ENCODE data around the gene ELK1. TPM values are rescaled to one million over a fixed set of nuclear protein-coding genes. Genes with fewer than 3 reads are reported as not detected.

Gene ELK1
- total and polyA plus RNA-seq, 2 of the 8 experiments (the other 6 are each of a cell fraction or from before 2014, with no cell fraction given): 31.9 to 42.2 TPM

- Histone ChIP-seq H4K91ac (replicated peaks; ENCODE audit: insufficient read length, low read length) (no peak overlapping the region), H4K20me1 (replicated peaks in 1 of 2; ENCODE audit: control insufficient read depth in 1 of 2, insufficient read depth in 2 of 2, low read length in 2 of 2) (peaks cover 0 to 1% of the 10 kb centered on the region in 2 experiments), H2BK12ac (ENCODE audit: low read depth, low read length) (no peak overlapping the region), H3K4me3 (ENCODE audit: extremely low read depth in 1 of 4, insufficient read depth in 2 of 4, low read depth in 3 of 4, low read length in 4 of 4) (peak overlapping the region; percentile 14 to 55 (median 22); a peak in 6 of 8 replicates), H4K8ac (ENCODE audit: extremely low read depth, insufficient read depth, low read length) (no peak overlapping the region), H2AFZ (ENCODE audit: low read length) (peak overlapping the region; percentile 85; the same call in 1 of the 2 replicates), H2BK120ac (replicated peaks; ENCODE audit: low read depth, low read length) (no peak overlapping the region), H3K9me3 (ENCODE audit: insufficient read depth in 2 of 2, low read depth in 1 of 2, low read length in 1 of 2) (no peaks in the 10 kb centered on the region), H4K5ac (ENCODE audit: insufficient read length, low read depth, low read length) (no peak overlapping the region), H2BK20ac (ENCODE audit: low read length) (no peak overlapping the region), H2BK15ac (ENCODE audit: low read length) (no peak overlapping the region), H3K4me1 (replicated peaks in 1 of 4; ENCODE audit: control insufficient read depth in 3 of 4, insufficient read depth in 4 of 4, low read length in 3 of 4) (peaks cover 3 to 7% (median 5%) of the 10 kb centered on the region in 4 experiments), H3K4me2 (ENCODE audit: insufficient read depth in 1 of 2, low read depth in 2 of 2, low read length in 2 of 2) (peak overlapping the region; percentile 59 to 63), H3K79me2 (ENCODE audit: control insufficient read depth in 1 of 2, insufficient read depth in 2 of 2, low read length in 2 of 2) (no peaks in the 10 kb centered on the region), H3K18ac (ENCODE audit: extremely low read depth, low read length) (no peak overlapping the region), H3K36me3 (ENCODE audit: control insufficient read depth in 2 of 4, insufficient read depth in 4 of 4, low read length in 3 of 4) (no peaks in the 10 kb centered on the region), H3K27ac (ENCODE audit: low read depth, low read length) (no peak overlapping the region), H3K14ac (ENCODE audit: insufficient read length) (no peak overlapping the region), H3K79me1 (ENCODE audit: low read depth, low read length) (no peaks in the 10 kb centered on the region), H2BK5ac (ENCODE audit: low read depth, low read length) (no peak overlapping the region), H3K56ac (replicated peaks; ENCODE audit: insufficient read length, low read depth, low read length) (no peak overlapping the region), H3K27me3 (replicated peaks in 1 of 4; ENCODE audit: control insufficient read depth in 3 of 4, extremely low read depth in 1 of 4, insufficient read depth in 3 of 4, low read length in 3 of 4) (no peaks in the 10 kb centered on the region), H3K23me2 (ENCODE audit: low read depth, low read length) (no peaks in the 10 kb centered on the region; the same call in 1 of the 2 replicates), H3K4ac (replicated peaks; ENCODE audit: insufficient read length, low read depth, low read length) (no peak overlapping the region), H3K9ac (replicated peaks in 1 of 4; ENCODE audit: extremely low read depth in 1 of 4, low read depth in 3 of 4, low read length in 3 of 4) (no peak overlapping the region), H2AK5ac (ENCODE audit: low read depth, low read length) (no peak overlapping the region), H3K23ac (ENCODE audit: insufficient read length) (no peak overlapping the region)
- ChIA-PET CTCF (ENCODE audit: partially characterized antibody) (interaction anchor here (0.6 to 1.6 kb wide), 7 partner anchors 13 to 100 kb away, joined by 3 to 7 read pairs (median 4); partner anchors contain the start of gene TIMP1), POLR2A (ENCODE audit: partially characterized antibody) (interaction anchor here (0.5 to 2.1 kb wide), 9 partner anchors 11 to 205 kb away, joined by 3 to 7 read pairs (median 3); partner anchors contain the start of gene TIMP1)
- WGBS, 2 experiments (ENCODE audit: extremely low coverage in 1 of 2, insufficient coverage in 1 of 2, insufficient read length in 1 of 2, insufficient replicate concordance in 2 of 2, low coverage in 1 of 2, low lambda C conversion rate in 2 of 2, missing lambda C conversion rate in 1 of 2): 5% methylated on average over 21 of the region's 35 CpGs; no CpG with 5 or more reads in 1 of the 2 experiments
- DNase-seq (ENCODE audit: low read depth in 1 of 2, low spot score in 2 of 2) (peak; percentile 73 to 76), FAIRE-seq (peak; percentile 93)
- TF ChIP-seq SP1 (IDR thresholded peaks at IDR 0.05; ENCODE audit: low read depth, low read length): peak; percentile 82
- TF ChIP-seq, protein P1, sequence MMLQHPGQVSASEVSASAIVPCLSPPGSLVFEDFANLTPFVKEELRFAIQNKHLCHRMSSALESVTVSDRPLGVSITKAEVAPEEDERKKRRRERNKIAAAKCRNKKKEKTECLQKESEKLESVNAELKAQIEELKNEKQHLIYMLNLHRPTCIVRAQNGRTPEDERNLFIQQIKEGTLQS (IDR thresholded peaks at IDR 0.05; ENCODE audit: insufficient read depth, low read depth, low read length): no peak
- TF ChIP-seq TAF1 (IDR thresholded peaks at IDR 0.05; ENCODE audit: low read depth, low read length): 0 out of 2 replicates have a peak, but pooled peaks have one; percentile 39
- no peak for TF ChIP-seq YY1 (IDR thresholded peaks at IDR 0.05; ENCODE audit: low read depth, low read length)
- no peak for TF ChIP-seq ATF2 (IDR thresholded peaks at IDR 0.05; ENCODE audit: low read length)
- TF ChIP-seq RAD21 (IDR thresholded peaks at IDR 0.05 in 1 of 2, conservative IDR thresholded peaks at IDR 0.05 in 1 of 2; ENCODE audit: low read depth in 2 of 2, low read length in 2 of 2): peak in 1 of 2 experiments; percentile 1; a peak in 1 of 4 replicates
- TF ChIP-seq CREB1 (IDR thresholded peaks at IDR 0.05): no peak
- TF ChIP-seq TCF12 (IDR thresholded peaks at IDR 0.05; ENCODE audit: low read depth, low read length): no peak
- TF ChIP-seq SIRT6 (IDR thresholded peaks at IDR 0.05; ENCODE audit: low read length): no peak
- peak; percentile 33; the same call in 1 of the 2 replicates for TF ChIP-seq SP2 (IDR thresholded peaks at IDR 0.05; ENCODE audit: low read length)
- TF ChIP-seq TBP (IDR thresholded peaks at IDR 0.05; ENCODE audit: low read depth, low read length): no peak
Measured at GRCh38 chrX:47623540-47624027, 26.8 kb downstream of the ELK1 start.

Data from H1 (cell line).